Stimulated activated naive CD8-positive, alpha-beta T cell treated with anti-CD3 and anti-CD28 coated beads, Interleukin-15, amount 100 ng/mL, for 72 hours (primary cell): ENCODE results near the gene CUL7.

Experiments used
- ATAC-seq: fragments of 150-1000 bp; cut with Tn5 transposase; 2 replicates; pipeline ENCODE4 v1.10.0; 2021; ENCODE audit warnings: mild to moderate bottlenecking, moderate library complexity
- DNase-seq, 2 donors: peaks; one replicate each; pipeline ENCODE4 v3.0.0; 2021 to 2022
- H3K27ac Mint-ChIP-seq, 2 donors: one replicate each; pipeline ENCODE4 v1.8.0; 2022; ENCODE audit warnings: mild to moderate bottlenecking in 2 of 2, mixed read lengths in 2 of 2, moderate library complexity in 2 of 2
- H3K27me3 Mint-ChIP-seq: one replicate; pipeline ENCODE4 v1.8.0; 2022; ENCODE audit warnings: mixed read lengths
- H3K4me1 Mint-ChIP-seq: one replicate; pipeline ENCODE4 v1.8.0; 2022; ENCODE audit warnings: mild to moderate bottlenecking, mixed read lengths
- H3K4me3 Mint-ChIP-seq, 2 donors: one replicate each; pipeline ENCODE4 v1.8.0; 2022; ENCODE audit warnings: mild to moderate bottlenecking in 2 of 2, mixed read lengths in 2 of 2, moderate library complexity in 1 of 2
- H3K9me3 Mint-ChIP-seq, 2 donors: one replicate each; pipeline ENCODE4 v1.8.0; 2022; ENCODE audit warnings: mixed read lengths in 2 of 2

CUL7 gene

DNA sequence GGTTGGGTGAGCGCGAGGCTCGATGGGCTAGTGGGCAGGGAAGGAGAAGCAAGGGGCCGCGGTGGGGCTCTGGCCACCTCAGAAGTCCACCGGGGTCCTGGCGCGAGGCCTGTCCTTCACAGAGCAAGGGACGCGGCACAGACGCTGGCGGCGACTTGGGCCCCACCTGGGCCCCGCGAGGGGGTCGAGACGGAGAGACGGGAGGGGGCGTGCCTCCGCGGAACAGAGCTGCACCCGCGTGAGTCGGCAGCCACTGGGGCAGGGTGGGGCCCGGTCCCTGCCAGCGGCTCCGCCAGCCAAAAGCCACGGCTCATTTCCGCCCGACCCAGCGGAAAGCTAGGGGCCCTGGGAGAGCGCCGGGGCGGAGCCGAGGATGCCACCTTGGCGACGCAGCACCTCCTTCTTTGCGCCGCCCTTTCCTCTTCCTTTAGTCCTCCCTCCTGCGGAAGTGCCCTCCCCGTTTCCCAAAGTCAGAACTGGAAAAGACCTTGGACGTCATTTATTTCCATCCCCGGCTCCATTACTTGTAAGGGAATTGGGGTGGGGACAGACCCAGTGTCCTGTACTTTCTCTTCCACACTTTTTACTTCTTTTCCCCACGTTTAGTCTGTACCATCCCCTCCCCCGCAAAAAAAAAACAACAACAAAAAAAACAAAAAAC, at the start of gene CUL7:
TSS of gene CUL7 (minus strand) at position 307 of the 661 bp plus-strand sequence. CDS start 1,063 bp downstream, outside the sequence.
- peaks cover 64% of the 10 kb centered on the region for H3K4me1 Mint-ChIP-seq
- H3K9me3 Mint-ChIP-seq, result no peaks in the 10 kb centered on the region
- H3K27ac Mint-ChIP-seq, result peak within 1 kb of the TSS; percentile 98 to 99
- H3K4me3 Mint-ChIP-seq, result peak within 1 kb of the TSS; percentile 98 to 99
- peak; percentile 99 for ATAC-seq
- no peaks in the 10 kb centered on the region for H3K27me3 Mint-ChIP-seq
- peak; percentile 88 to 92 for DNase-seq

DNA sequence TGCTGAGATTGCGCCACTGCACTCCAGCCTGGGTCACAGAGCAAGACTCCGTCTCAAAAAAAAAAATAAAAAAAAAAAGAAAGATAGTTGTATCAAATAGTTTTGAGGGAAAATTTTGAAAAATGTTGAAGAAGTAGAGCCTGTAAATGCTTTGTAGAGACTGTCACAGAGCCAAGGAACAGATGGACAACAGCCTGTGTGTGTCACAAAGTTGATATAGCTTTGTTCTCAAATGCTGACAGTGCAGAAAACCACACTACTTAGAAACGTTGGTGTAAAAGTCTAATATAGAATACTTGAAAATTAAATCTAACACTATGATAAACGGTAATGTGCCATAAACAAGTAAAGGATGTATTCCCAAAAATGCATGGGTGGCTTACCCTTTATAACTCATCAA, 47.8 kb upstream of the CUL7 start:
- no peak overlapping the region for H3K27ac Mint-ChIP-seq

DNA sequence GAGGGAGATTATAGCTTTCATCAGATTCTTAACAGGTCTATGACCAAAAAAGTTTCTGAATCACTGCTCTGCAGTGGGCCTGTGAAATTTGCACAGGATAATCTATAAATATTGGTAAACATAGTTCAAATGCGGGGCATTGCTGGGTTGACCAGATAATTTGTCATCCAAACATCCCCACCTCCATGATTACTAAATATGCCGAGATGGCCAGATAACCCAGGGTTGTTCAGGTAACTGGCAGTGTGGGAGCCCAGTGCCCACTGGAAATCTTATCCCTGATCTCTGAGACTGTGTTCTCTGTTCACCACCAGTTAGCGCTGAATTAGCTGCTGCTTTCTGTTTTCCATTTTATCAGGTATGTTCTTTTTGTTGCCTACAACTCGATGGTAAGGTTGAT, 43.9 kb upstream of the CUL7 start:
- no peaks in the 10 kb centered on the region for H3K9me3 Mint-ChIP-seq
- no peaks in the 10 kb centered on the region for H3K27me3 Mint-ChIP-seq
- H3K27ac Mint-ChIP-seq, result no peak overlapping the region
- ATAC-seq (no peak), DNase-seq (no peak)
- peaks cover 6% of the 10 kb centered on the region for H3K4me1 Mint-ChIP-seq
- H3K4me3 Mint-ChIP-seq, result no peak overlapping the region

More for the DNA sequence above, 47.8 kb upstream of the CUL7 start:
- Mint-ChIP-seq H3K9me3 (no peaks in the 10 kb centered on the region), H3K4me3 (no peak overlapping the region), H3K4me1 (peaks cover 12% of the 10 kb centered on the region), H3K27me3 (no peaks in the 10 kb centered on the region)
- ATAC-seq, result no peak
- no peak for DNase-seq

DNA sequence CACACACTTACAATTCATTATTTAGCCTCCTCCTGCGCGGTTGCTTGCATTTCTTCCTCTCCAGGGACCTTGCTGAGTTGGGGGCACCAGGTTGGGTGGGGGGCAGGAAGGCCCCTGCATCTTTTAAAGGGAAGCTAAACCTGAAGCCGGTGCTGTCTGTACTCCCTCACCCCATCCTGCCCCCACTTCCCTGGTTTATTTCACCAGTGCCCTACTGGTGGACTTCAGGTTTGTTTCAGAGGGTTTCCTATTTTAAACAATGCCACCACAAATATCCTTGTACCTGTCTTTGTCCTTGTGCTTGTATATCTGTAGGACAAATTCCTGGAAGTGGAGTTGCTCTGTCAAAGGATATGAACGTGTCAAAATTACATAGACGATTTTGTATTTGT, 43.4 kb upstream of the CUL7 start:
- H3K4me1 Mint-ChIP-seq, result peaks cover 6% of the 10 kb centered on the region
- no peak overlapping the region for H3K27ac Mint-ChIP-seq
- DNase-seq (no peak), ATAC-seq (no peak)
- no peaks in the 10 kb centered on the region for H3K9me3 Mint-ChIP-seq
- no peak overlapping the region for H3K4me3 Mint-ChIP-seq
- no peaks in the 10 kb centered on the region for H3K27me3 Mint-ChIP-seq

DNA sequence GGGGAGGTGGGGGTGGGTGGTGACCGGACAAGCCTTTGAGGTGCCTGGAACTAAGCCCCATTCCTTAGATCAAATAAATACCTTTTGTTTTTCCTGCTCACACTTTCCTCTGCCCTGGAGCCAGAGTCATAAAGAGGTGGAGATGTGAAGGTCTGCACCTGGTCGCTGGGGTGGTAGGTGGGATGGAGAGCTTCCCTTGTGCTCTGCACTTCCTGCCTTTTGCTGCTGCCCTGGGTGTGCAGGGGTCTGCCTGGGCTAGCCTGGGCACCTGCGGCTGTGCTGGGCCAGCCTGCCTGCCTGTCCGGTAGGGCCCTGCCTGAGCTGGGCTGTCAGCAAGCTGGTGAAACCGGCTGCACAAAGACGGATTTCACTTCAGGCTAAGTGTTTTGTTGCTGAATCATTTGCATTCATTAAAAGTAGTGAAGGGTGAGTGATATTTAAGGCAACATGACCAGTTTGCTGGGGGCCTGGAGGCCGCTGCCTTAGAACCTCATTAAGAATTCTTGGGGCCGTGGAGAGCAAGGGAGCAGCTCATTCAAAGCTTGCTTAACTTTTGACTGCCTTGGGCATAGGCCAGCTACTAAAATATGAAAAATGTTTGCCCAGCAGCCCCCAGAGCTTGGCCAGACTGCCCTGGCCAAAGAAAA, 42.9 kb upstream of the CUL7 start:
- no peak for ATAC-seq
- no peak overlapping the region for H3K4me3 Mint-ChIP-seq
- no peaks in the 10 kb centered on the region for H3K9me3 Mint-ChIP-seq
- peaks cover 6% of the 10 kb centered on the region for H3K4me1 Mint-ChIP-seq
- no peak for DNase-seq
- H3K27ac Mint-ChIP-seq, result no peak overlapping the region
- no peaks in the 10 kb centered on the region for H3K27me3 Mint-ChIP-seq

DNA sequence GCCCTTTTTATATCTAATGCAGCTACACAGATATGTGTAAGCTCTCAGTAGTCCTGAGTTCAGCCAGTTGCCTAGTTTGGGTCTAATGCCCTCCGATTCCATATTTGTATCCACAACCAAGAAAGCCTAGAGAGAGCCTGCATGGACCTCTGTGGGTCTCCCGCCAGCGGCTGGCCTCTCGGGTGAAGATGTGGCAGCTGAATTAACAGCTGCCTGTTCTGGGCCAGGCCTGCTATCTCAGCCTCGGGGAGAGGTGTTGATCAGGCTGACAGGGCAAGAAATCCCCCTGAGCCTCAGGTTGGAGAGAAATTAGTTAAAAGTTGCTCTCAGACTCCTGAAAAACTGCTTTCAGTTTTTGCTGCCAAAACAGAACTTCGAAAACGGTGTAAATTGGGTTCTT, 42.3 kb upstream of the CUL7 start:
- H3K4me3 Mint-ChIP-seq, result no peak overlapping the region
- H3K4me1 Mint-ChIP-seq, result peaks cover 6% of the 10 kb centered on the region
- H3K27ac Mint-ChIP-seq, result peak overlapping the region in 1 of 2 donors; percentile 7
- no peaks in the 10 kb centered on the region for H3K9me3 Mint-ChIP-seq
- DNase-seq (no peak), ATAC-seq (no peak)
- no peaks in the 10 kb centered on the region for H3K27me3 Mint-ChIP-seq

DNA sequence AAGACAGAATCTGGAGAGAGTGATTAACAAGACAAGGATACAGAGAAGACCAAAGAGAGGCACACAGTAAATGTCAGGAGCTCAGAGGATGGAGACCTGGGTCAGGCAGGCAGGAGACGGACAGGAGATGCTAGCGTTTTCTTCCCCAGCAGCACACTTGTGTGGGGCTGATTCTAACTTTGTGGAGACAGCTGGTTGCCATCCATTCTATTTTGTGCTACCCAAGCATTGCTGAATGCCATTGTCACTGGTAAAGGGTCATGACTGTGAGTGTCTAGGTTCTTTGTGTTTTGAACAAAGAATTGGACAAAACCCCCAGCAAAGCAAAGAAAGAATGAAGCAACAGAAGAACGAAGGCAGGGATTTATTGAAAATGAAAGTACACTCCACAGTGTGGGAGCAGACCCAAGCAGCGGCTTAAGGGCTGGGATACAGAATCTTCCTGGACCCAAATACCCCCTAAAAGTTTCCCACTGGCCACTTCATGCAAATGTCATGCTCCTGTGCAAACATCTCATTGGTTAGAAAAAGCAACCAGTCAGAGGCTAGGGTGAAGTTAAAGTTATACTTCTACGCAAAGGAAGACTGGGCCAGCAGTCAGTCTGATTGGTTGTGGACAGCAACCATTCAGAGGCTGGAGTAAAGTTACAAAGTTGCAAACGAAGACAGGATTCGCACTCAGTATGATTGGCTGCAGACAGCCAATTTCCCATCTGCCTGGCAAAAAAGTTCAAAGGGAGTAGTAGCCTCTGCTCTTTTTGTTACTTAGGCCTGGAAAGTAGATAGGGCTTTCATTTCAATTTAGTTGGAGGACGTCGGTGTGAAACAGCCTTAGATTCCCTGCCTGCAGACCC, 40.0 kb upstream of the CUL7 start:
- H3K4me1 Mint-ChIP-seq, result peaks cover 6% of the 10 kb centered on the region
- no peaks in the 10 kb centered on the region for H3K9me3 Mint-ChIP-seq
- no peak overlapping the region for H3K27ac Mint-ChIP-seq
- H3K27me3 Mint-ChIP-seq, result no peaks in the 10 kb centered on the region
- no peak for DNase-seq
- H3K4me3 Mint-ChIP-seq, result peak overlapping the region in 1 of 2 donors; percentile 18
- ATAC-seq, result peak; percentile 42

DNA sequence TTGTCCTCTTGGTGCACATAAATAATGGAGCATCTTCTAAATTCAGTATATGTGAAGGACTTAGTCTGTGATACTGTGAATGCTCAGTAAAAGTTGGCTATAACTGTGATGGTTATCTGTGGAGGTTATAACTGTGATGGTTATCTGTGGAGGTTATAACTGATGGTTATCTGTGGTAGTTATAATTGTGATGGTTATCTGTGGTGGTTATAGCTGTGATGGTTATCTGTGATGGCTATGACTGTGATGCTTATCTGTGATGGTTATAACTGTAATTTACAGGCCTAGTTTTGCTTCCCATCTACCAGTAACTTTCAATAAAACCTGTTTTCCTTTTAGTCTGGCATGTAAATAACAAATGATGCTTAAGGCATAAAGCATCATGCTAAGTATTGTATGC, 39.0 kb upstream of the CUL7 start:
- no peak overlapping the region for H3K4me3 Mint-ChIP-seq
- ATAC-seq (no peak), DNase-seq (no peak)
- no peaks in the 10 kb centered on the region for H3K27me3 Mint-ChIP-seq
- H3K27ac Mint-ChIP-seq, result no peak overlapping the region
- H3K9me3 Mint-ChIP-seq, result no peaks in the 10 kb centered on the region
- peaks cover 6% of the 10 kb centered on the region for H3K4me1 Mint-ChIP-seq

DNA sequence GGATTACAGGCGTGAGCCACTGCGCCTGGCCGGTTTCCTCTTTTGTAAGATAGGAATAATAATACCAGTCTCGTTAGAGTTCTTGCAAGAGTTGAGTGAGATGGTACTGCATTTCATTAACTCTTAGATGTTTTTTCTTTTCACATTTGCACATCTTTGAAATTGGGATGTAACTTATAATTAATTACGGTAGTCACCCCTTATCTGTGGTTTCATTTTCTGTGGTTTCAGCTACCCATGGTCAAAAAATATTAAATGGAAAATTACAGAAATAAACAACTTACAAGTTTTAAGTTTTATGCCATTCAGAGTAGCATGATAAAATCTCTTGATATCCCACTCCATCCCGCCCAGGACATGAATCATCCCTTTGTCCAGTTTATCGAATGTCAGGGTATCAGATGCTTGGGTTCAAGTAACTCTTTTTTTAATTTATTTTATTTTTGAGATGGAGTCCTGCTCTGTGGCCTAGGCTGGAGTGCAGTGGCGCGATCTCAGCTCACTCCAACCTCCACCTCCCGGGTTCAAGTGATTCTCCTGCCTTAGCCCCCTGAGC, 37.9 kb upstream of the CUL7 start:
- H3K4me1 Mint-ChIP-seq, result peaks cover 6% of the 10 kb centered on the region
- ATAC-seq (no peak), DNase-seq (no peak)
- no peak overlapping the region for H3K27ac Mint-ChIP-seq
- H3K4me3 Mint-ChIP-seq, result no peak overlapping the region
- no peaks in the 10 kb centered on the region for H3K9me3 Mint-ChIP-seq
- H3K27me3 Mint-ChIP-seq, result no peaks in the 10 kb centered on the region

DNA sequence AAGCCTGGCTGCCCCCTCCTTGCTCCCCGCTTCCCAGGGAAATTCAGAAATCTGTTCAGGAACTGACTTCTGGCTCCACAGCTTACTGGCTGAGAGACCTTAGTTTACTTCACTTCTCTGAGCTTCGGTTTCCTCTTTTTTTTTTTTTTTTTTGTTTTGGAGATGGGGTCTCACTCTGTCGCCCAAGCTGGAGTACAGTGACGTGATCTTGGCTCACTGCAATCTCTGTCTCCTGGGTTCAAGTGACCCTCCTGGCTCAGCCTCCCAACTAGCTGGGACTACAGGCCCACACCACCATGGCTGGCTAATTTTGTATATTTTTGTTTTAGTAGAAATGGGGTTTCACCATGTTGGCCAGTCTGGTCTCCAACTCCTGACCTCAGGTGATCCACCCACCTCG, 37.4 kb upstream of the CUL7 start:
- no peak overlapping the region for H3K4me3 Mint-ChIP-seq
- no peaks in the 10 kb centered on the region for H3K9me3 Mint-ChIP-seq
- H3K4me1 Mint-ChIP-seq, result peaks cover 11% of the 10 kb centered on the region
- no peak overlapping the region for H3K27ac Mint-ChIP-seq
- no peaks in the 10 kb centered on the region for H3K27me3 Mint-ChIP-seq
- ATAC-seq, result no peak
- DNase-seq, result no peak

DNA sequence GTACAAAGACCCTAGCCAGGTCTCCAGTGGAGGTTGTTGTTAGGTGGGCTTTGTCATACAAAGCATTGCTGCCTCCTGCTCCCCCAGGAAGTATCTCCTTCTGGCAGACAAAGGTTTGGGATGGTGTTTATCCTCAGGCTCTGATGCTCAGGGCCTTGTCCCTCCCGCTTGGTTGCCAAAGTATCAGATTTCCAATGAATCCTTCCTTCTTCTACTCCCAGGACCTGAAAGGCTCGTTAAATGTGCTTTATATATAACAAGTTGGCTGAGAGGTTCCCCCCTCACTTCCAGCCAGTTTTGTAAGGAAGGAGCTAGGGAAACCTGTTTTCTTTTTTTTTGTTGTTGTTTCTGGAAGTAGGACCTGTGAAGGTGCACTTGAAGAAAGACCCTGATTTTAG, 36.9 kb upstream of the CUL7 start:
- no peak for ATAC-seq
- no peak overlapping the region for H3K27ac Mint-ChIP-seq
- peaks cover 11% of the 10 kb centered on the region for H3K4me1 Mint-ChIP-seq
- H3K27me3 Mint-ChIP-seq, result no peaks in the 10 kb centered on the region
- no peaks in the 10 kb centered on the region for H3K9me3 Mint-ChIP-seq
- DNase-seq, result no peak
- H3K4me3 Mint-ChIP-seq, result no peak overlapping the region

DNA sequence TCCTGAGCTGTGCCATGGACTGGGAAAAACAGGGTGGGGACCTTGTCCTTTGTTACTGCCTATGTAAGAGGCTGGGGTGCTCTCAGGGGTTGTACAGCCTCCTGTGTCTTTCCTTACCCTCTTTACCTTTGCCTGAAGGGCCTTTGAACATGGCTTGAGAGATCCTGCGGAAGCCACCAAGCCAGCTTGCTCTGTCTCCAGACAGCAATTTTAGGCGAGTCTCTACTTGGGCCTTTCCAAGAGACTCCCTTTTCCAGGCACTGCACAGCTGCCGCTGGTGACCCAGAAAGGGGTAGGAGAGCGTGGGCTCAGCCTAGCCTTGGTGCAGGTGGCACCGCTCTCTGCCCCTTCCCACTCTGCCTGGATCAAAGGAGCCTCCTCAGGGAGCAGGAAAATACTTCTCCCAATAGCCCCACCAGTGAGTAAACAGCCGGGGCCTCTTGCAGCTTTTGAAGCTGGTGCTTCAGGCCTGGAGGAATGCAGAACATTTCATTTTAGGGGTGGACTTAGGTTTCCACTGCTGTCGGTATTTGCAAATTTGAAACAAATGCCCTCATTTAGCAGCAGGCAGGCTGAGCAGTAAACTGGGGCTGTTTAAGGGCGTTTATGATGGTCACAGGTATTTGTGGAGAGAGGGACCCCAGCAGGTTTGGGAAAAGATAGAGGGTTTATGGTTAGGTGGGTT, 36.4 kb upstream of the CUL7 start:
- H3K9me3 Mint-ChIP-seq, result no peaks in the 10 kb centered on the region

DNA sequence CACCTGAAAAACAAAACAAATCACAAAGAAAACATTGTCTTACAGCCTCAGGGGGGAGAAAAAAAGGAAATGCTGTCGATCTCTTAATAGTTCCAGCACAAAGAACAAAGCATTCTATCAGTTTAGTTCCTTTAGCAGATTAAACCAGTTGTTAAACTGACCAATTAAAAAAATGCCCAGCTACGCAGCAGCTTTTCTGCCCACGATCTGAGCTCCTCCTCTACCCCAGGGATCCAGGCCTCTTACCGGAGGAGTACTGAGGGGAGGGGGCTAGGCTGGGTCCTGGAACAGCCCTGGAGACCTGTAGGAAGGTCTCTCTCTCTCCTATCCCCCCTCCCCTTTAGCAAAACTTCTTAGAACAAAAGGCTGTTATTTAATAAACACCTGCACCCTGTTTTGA, 35.8 kb upstream of the CUL7 start:
- Mint-ChIP-seq H3K27ac (no peak overlapping the region), H3K9me3 (no peaks in the 10 kb centered on the region), H3K4me3 (no peak overlapping the region), H3K27me3 (no peaks in the 10 kb centered on the region), H3K4me1 (peaks cover 9% of the 10 kb centered on the region)
- no peak for ATAC-seq
- DNase-seq, result no peak

More for the DNA sequence above, 36.4 kb upstream of the CUL7 start:
- H3K4me3 Mint-ChIP-seq, result no peak overlapping the region
- ATAC-seq, result no peak
- DNase-seq, result no peak
- H3K4me1 Mint-ChIP-seq, result peaks cover 9% of the 10 kb centered on the region
- no peak overlapping the region for H3K27ac Mint-ChIP-seq
- no peaks in the 10 kb centered on the region for H3K27me3 Mint-ChIP-seq

DNA sequence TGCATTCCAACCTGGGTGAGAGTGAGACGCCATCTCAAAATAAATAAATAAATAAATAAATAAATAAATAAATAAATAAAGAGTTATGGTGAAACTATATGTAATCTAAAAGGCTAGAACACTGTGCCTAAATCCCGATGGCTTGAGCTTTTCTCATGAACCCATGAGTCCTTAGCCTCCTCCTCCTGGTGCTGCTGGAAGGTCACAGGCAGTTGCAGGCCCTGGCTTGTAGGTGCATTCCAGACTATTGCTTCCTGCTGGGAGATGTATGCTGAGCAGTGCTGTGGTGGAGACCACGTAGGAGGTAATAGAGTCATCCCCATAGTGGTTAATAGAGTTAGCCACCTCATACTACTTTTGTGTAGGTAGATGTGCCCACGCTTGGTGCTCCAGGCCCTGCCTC, 35.0 kb upstream of the CUL7 start:
- DNase-seq (peak in 1 of 2 donors; percentile 21), ATAC-seq (peak; percentile 69)
- Mint-ChIP-seq H3K27ac (no peak overlapping the region), H3K4me3 (no peak overlapping the region), H3K27me3 (no peaks in the 10 kb centered on the region), H3K9me3 (no peaks in the 10 kb centered on the region), H3K4me1 (peaks cover 9% of the 10 kb centered on the region)

DNA sequence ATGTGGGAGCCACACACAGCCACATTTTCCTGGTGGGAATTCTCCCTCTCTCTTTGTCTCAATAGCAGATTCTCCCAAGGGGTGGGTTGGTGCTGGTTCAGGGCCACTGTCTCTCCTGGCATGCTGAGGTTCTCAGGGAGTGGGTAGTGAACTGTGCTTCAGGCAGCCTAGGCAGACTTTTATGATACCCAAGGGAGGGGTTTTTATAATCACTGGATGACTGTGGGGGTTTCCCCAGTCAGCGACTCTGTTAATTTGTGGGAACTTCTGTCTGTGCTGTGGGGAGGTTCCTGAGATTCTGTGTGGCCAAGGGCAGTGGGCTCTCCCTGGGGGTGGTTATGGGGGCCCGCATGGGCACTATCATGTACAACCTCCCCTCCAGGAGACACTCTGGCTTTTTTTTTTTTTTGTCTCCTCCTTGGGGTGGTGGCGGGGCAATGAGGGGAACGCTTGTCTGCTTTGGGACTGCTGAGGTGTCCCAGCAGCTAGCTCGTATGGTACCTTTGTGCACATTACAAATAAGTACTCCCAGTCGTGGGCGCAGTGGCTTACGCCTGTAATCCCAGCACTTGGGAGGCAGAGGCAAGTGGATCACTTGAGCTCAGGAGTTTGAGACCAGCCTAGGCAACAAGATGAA, 32.5 kb upstream of the CUL7 start:
- ATAC-seq (peak; percentile 96), DNase-seq (peak in 1 of 2 donors; percentile 29)
- Mint-ChIP-seq H3K4me3 (no peak overlapping the region), H3K27me3 (no peaks in the 10 kb centered on the region), H3K4me1 (peaks cover 9% of the 10 kb centered on the region), H3K27ac (no peak overlapping the region), H3K9me3 (no peaks in the 10 kb centered on the region)
